ENCODE data around the gene NATD1. TPM values are rescaled to one million over a fixed set of nuclear protein-coding genes. Genes with fewer than 3 reads are reported as not detected.

The NATD1 gene, protein sequence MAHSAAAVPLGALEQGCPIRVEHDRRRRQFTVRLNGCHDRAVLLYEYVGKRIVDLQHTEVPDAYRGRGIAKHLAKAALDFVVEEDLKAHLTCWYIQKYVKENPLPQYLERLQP
- total RNA-seq: 0.97 and 1.1 TPM in 2 replicates

DNA sequence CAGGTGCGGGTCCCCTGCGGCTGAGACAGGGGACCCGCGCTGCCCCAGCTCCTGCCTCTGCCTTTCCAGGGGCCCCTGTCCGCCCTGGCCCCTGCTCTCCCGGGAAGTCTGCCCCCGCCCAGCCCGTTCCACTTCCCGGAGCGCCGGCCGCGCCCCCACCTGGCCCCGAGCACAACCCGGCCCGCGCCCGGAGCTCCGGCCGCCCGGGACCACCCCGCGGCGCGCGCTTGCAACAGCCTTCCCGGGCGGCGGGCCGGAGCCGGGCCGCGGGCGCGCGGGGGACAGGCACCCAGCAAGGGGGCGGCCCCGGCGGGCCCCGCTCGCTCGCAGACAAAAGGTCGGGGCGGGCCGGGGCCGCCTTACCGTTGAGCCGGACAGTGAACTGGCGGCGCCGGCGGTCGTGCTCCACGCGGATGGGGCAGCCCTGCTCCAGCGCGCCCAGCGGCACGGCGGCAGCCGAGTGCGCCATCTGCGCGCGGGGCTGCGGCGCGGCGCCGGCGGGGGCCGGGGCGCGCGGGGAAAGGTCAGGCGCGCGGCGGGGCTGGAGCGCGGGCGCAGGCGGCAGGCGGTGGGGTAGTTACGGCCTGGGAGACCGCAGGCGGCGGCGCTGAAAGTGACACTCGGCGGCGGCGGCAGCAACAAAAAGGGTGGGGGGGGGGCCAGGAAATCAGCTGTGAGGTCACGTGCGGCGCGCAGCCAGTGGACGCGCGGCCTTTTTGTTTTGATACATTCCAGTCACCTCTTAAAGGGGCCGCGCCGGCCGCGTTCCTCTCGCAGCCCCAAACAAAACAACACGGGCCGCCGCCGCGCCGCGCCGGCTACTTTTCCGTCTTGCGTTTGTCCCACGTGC, at the start of gene NATD1:
Gene NATD1 (minus strand): TSS at position 615 of the 850 bp plus-strand sequence. CDS start 146 bp downstream, at position 469.

DNA sequence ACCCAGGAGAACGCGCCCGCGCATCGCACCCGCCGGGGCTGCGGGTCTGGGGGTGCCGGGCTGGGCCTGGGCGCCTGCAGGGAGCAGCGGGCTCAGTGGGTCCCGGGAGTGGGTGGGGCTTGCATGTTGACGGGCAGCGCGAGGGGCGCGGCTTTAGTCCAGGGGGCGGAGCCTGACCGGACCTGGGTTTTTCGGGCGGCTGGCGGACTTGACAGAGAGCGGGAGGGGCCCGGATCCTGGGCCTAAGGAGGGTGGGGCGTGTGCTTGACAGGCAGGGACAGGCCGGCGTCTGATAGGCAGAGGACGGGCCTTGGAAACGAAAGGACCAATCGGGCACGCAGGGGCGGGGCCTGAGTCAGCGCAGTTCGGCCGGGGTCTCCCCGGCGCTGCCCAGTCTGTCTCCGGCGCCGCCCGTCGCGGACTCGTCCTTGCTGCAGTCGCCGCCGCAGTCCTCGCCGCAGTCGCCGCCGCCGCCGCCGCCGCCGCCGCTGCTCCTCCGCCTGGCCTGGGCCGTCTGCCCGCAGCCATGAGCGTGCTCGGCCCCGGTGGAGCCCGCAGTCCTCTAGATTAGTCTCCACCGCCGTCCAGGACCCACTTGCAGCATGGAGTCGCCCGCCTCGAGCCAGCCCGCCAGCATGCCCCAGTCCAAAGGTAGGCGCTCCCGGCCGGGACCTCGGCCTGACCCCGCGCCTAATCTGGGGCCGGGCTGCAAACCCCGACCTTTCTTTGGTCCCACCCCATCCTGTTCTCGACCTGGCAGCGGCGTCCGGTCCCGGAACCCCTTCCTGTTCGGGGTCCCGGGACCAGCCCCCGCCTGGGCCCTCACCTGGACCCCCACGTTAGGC, 31.3 kb upstream of the NATD1 start, which contains the start of gene MAP2K3:
Gene MAP2K3 (plus strand): TSS at position 393 of the 845 bp plus-strand sequence. CDS start 210 bp downstream, at position 603.

DNA sequence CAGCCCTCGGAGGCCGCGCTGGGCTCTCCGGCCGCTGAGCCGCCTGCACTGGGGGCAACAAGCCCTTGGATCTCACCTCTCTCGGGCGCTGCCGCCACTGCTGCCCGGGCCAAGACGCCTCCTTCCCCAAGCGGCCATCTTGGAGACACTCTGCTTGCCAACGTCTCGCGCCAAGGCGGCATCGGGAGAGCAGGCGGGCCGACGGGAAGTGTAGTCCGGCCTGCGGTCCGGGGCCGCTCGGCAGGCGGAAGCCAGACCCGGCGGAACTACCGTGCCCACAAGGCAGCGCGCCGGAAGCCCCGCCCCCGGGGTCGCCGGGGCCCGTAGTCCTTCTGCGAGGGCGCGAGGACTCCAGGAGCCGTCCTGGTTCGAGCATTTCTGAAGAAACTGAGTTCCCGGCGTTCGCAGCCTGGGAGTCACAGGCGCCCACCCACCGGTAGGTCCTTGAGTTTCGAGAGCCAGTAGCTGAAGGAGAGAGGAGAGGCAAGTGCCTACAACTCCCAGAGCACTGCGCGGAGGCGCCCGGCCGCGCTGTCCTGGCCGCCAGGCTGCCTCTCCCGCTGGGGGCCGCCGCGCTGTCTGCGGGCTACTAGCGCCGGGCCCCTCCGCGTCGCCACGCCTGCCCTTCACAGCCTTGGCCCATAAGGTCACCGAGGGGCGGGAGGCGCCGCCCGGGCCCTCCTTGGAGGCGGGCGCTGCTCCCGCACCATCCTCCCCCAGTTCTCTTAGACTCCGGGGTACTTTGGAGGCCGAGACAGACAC, 39.0 kb downstream of the NATD1 start, which contains the start of gene TMEM11:
Gene TMEM11 (minus strand): TSS at position 147 of the 762 bp plus-strand sequence. CDS start 9 bp downstream, at position 138.

Other genes with a start within 250 kb of the NATD1 start
- gene USP22, start 210.4 kb downstream of the NATD1 start, total RNA-seq: 226 and 241 TPM in 2 replicates
- gene DHRS7B, start 126.4 kb downstream of the NATD1 start, total RNA-seq: 14.0 and 26.1 TPM in 2 replicates
- 17.2 and 24.4 TPM in 2 replicates for gene TMEM11, start 39.2 kb downstream of the NATD1 start, total RNA-seq
- 9.7 and 11.0 TPM in 2 replicates for gene MAP2K3, start 31.3 kb upstream of the NATD1 start, total RNA-seq
- 0.61 and 0.65 TPM in 2 replicates for gene KCNJ12, start 122.9 kb upstream of the NATD1 start, total RNA-seq

All from epithelial cell of umbilical artery (primary cell).